Activated T-helper 9 cell treated with anti-CD3 and anti-CD28 coated beads, Interleukin-2, amount 50 U/mL, for 16 hours (primary cell): ENCODE data around the gene RIPOR2.

Source experiments
- DNase-seq: peaks from one replicate; pipeline ENCODE4 v3.0.0-alpha.2; 2020; ENCODE audit warnings: low read depth

The RIPOR2 gene

GRCh38 chr6:24875534-24875901 is 60.2 kb downstream of the RIPOR2 start:
- DNase-seq = no peak

GRCh38 chr6:24874776-24875533 is 60.8 kb downstream of the RIPOR2 start:
- DNase-seq = no peak

GRCh38 chr6:24874128-24874527 is 61.6 kb downstream of the RIPOR2 start:
- no peak for DNase-seq

DNA sequence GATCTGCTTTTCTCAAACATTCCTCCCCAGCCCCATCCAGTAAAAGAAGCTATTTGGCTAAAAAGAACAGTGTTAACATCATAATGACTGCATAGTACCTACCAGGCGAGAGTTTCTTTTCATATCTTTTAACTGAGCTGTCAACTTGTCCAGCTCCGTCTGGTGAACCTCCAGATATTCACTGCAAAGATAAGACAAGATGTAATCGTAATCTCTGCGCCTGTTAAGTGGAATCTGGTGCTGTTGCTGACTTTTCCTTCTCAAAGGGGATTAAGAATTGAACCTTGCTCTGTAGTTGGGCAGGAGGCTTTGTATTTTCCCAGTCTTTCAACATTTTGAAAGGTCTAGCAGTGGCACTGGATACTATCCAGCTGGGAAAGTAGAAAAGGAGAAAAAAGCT is 63.0 kb downstream of the RIPOR2 start:
- DNase-seq = no peak

DNA sequence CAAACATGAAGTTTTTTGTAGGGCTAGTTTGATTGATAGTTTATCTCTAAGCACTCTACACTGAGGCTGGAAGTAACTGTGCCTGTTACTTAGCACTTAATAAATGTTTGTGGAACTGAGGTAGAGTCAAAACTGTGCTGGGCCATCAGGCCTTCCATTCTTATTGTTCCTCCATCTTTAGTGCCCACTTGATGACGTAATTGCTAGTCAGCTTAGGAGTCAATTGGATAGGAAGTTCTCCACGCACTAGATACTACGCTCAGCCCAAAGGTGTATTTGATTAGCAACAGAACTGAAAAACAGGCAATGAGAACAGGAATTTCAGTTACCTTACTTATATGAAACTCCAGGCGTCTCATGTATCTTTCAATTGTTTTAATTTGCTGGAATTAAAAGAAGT is 67.0 kb downstream of the RIPOR2 start:
- no peak for DNase-seq

GRCh38 chr6:24867104-24867703 is 68.6 kb downstream of the RIPOR2 start:
- DNase-seq = no peak

GRCh38 chr6:24865161-24865560 is 70.6 kb downstream of the RIPOR2 start:
- DNase-seq = no peak

DNA sequence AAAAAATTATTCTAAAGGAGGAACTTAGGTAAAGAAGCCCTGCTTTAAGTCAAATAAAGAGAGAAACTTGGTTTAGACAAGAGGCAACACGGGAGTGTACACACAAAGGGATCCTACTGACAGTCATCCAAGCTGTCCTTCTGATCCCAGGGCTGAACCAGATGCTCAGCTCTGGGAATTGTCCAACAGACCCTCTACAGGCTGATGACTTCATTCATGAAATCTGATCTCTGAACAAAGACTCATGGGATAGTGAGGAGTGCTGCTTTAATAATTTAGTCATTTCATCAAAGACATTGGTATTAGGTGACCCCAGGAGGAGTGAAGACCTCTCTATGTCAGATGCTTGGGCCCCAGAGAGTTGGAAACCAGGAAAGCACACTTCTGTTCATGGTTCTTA is 71.4 kb downstream of the RIPOR2 start:
- DNase-seq = no peak

DNA sequence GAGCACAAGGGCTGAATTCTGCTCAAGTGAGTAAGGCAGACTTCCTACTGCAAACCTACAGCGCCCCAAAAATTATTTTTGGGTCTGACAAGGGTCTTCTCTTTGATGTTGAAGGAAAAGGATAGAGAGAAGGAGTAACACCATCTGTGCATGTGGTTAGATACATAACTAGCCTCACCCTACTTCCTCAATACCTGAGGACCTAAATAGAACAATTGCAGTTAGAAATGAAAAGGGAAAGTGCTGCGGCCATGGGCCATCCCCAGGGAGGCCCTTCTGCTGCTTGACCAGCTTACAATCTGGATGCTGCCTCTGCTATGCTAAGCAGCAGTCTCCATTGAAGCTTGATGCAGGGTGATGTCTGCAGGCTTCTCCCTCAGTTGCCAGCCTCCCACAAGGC is 73.8 kb downstream of the RIPOR2 start:
- DNase-seq = no peak

GRCh38 chr6:24859608-24860200 is 76.1 kb downstream of the RIPOR2 start:
- no peak for DNase-seq

GRCh38 chr6:24859132-24859531 is 76.6 kb downstream of the RIPOR2 start:
- DNase-seq = no peak

- DNase-seq = no peak
Measured at GRCh38 chr6:24858177-24858653, 77.5 kb downstream of the RIPOR2 start.

GRCh38 chr6:24856901-24857670 is 78.7 kb downstream of the RIPOR2 start:
- no peak for DNase-seq

DNA sequence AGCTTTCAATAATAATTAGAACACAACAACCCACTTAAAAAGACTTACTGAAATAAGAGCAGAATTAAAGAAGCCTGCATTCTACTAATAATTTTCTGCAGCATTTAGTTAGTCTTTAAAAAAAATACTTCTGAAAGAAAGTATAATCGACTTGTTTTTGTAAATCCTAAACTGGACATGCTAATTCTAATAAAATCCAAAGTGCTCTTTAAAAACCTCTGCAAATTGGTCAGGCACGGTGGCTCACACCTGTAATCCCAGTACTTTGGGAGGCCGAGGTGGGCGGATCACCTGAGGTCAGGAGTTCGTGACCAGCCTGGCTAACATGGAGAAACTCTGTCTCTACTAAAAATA is 79.5 kb downstream of the RIPOR2 start:
- DNase-seq = no peak

- DNase-seq = peak; percentile 48
Measured at GRCh38 chr6:24855395-24856245, 80.1 kb downstream of the RIPOR2 start.

GRCh38 chr6:24854077-24854666 is 81.6 kb downstream of the RIPOR2 start:
- no peak for DNase-seq

- no peak for DNase-seq
Measured at GRCh38 chr6:24851086-24851485, 84.7 kb downstream of the RIPOR2 start.

GRCh38 chr6:24849713-24850112 is 86.0 kb downstream of the RIPOR2 start:
- no peak for DNase-seq

GRCh38 chr6:24848461-24848860 is 87.3 kb downstream of the RIPOR2 start:
- no peak for DNase-seq

DNA sequence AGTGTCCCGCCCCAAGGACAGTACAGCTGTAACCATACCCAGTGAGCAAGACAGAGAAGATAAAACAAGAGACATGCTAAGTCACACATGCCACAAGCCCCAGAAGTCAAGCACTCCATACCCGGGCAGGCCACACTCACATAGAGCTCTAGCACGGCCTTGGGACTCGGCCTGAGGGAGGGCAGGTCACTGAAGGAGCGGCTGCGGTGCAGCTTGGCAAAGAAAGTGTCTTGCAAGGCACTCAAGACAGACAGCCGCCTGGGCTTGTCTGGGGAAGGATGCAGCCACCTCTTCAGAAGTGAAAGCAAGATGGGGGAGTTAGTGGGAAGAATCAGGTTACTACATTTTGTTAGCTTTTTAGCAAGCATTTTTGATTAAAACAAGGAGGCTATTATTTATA is 88.4 kb downstream of the RIPOR2 start:
- DNase-seq = no peak

GRCh38 chr6:24845578-24845977 is 90.2 kb downstream of the RIPOR2 start:
- DNase-seq = no peak
